Activated B cell treated with CpG ODN at 0.5 μM for 24 hours (primary cell): ENCODE results near the gene GOLGA6B. TPM values are rescaled to one million over a fixed set of nuclear protein-coding genes. Genes with fewer than 3 reads are reported as not detected.
"Not testable (repeated sequence)": the region's sequence is repeated elsewhere in the genome, so short reads cannot be mapped to it uniquely, and the experiment has no call there.

Experiments
- ATAC-seq: fragments of 200-7000 bp; cut with Tn5 transposase; one replicate; pipeline ENCODE4 v1.10.0; 2021; ENCODE audit warnings: low read depth, mild to moderate bottlenecking, moderate library complexity
- CTCF ChIA-PET: fragments of 350-600 bp; sonication (Branson Sonifier 250); formaldehyde crosslinking; loops from one replicate; lab custom pipeline; 2021; ENCODE audit warnings: antibody characterized with exemption; lab: Charles Lee
- POLR2A ChIA-PET: fragments of 350-600 bp; sonication (Branson Sonifier 250); formaldehyde crosslinking; loops from one replicate; lab custom pipeline; 2021; ENCODE audit warnings: antibody characterized with exemption; lab: Charles Lee
- DNase-seq: peaks from one replicate; pipeline ENCODE4 v3.0.0; 2022
- H3K27ac Mint-ChIP-seq: one replicate; pipeline ENCODE4 v1.8.0; 2020; ENCODE audit warnings: mixed read lengths
- H3K27me3 Mint-ChIP-seq: one replicate; pipeline ENCODE4 v1.8.0; 2021; ENCODE audit warnings: mixed read lengths
- H3K36me3 Mint-ChIP-seq: one replicate; pipeline ENCODE4 v1.8.0; 2021; ENCODE audit warnings: low read depth, mixed read lengths
- H3K4me1 Mint-ChIP-seq: one replicate; pipeline ENCODE4 v1.8.0; 2021; ENCODE audit warnings: mixed read lengths
- H3K4me3 Mint-ChIP-seq: one replicate; pipeline ENCODE4 v1.8.0; 2020; ENCODE audit warnings: mild to moderate bottlenecking, mixed read lengths
- H3K9me3 Mint-ChIP-seq: one replicate; pipeline ENCODE4 v1.8.0; 2020; ENCODE audit warnings: mixed read lengths
- intact Hi-C: fragments of 100-400 bp; cut with micrococcal nuclease; formaldehyde crosslinking; loops from one replicate; pipeline ENCODE4 v1.15.1; 2024
- total RNA-seq: library from RNA; stranded (reverse); gene quantifications from 2 replicates; pipeline ENCODE4 v1.2.3, GENCODE V29; 2022
- TF ChIP-seq, protein P1 (sequence below): fragments of 200-600 bp; IDR thresholded peaks from one replicate; pipeline ENCODE4 v1.8.0; 2022; ENCODE audit warnings: antibody characterized with exemption, mild to moderate bottlenecking

The GOLGA6B gene
- total RNA-seq, 1 donor from 2014 or later = not detected

- Mint-ChIP-seq H3K27ac (no peak overlapping the region), H3K4me1 (no peaks in the 10 kb centered on the region), H3K4me3 (no peak overlapping the region), H3K36me3 (no peaks in the 10 kb centered on the region), H3K9me3 (no peaks in the 10 kb centered on the region), H3K27me3 (no peaks in the 10 kb centered on the region)
- TF ChIP-seq, protein P1, sequence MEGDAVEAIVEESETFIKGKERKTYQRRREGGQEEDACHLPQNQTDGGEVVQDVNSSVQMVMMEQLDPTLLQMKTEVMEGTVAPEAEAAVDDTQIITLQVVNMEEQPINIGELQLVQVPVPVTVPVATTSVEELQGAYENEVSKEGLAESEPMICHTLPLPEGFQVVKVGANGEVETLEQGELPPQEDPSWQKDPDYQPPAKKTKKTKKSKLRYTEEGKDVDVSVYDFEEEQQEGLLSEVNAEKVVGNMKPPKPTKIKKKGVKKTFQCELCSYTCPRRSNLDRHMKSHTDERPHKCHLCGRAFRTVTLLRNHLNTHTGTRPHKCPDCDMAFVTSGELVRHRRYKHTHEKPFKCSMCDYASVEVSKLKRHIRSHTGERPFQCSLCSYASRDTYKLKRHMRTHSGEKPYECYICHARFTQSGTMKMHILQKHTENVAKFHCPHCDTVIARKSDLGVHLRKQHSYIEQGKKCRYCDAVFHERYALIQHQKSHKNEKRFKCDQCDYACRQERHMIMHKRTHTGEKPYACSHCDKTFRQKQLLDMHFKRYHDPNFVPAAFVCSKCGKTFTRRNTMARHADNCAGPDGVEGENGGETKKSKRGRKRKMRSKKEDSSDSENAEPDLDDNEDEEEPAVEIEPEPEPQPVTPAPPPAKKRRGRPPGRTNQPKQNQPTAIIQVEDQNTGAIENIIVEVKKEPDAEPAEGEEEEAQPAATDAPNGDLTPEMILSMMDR = no peak
- POLR2A ChIA-PET = no interaction called here
- CTCF ChIA-PET = no interaction called here
- no peak for ATAC-seq
- intact Hi-C loops = no loop called here
- no peak for DNase-seq
These were observed 37.8 kb upstream of the GOLGA6B start for GRCh38 chr15:72616491-72617210.

GRCh38 chr15:72623854-72624253, 30.6 kb upstream of the GOLGA6B start:
- H3K36me3 Mint-ChIP-seq, H3K4me1 Mint-ChIP-seq, H3K27me3 Mint-ChIP-seq, H3K27ac Mint-ChIP-seq, CTCF ChIA-PET, H3K9me3 Mint-ChIP-seq, POLR2A ChIA-PET, intact Hi-C loops, DNase-seq, ATAC-seq, H3K4me3 Mint-ChIP-seq: not testable (repeated sequence)

- POLR2A ChIA-PET, ATAC-seq, H3K36me3 Mint-ChIP-seq, H3K27me3 Mint-ChIP-seq, intact Hi-C loops, H3K4me3 Mint-ChIP-seq, H3K9me3 Mint-ChIP-seq, DNase-seq, H3K4me1 Mint-ChIP-seq, CTCF ChIA-PET, H3K27ac Mint-ChIP-seq: not testable (repeated sequence)
These were observed 28.3 kb upstream of the GOLGA6B start for GRCh38 chr15:72626153-72626552.

DNA sequence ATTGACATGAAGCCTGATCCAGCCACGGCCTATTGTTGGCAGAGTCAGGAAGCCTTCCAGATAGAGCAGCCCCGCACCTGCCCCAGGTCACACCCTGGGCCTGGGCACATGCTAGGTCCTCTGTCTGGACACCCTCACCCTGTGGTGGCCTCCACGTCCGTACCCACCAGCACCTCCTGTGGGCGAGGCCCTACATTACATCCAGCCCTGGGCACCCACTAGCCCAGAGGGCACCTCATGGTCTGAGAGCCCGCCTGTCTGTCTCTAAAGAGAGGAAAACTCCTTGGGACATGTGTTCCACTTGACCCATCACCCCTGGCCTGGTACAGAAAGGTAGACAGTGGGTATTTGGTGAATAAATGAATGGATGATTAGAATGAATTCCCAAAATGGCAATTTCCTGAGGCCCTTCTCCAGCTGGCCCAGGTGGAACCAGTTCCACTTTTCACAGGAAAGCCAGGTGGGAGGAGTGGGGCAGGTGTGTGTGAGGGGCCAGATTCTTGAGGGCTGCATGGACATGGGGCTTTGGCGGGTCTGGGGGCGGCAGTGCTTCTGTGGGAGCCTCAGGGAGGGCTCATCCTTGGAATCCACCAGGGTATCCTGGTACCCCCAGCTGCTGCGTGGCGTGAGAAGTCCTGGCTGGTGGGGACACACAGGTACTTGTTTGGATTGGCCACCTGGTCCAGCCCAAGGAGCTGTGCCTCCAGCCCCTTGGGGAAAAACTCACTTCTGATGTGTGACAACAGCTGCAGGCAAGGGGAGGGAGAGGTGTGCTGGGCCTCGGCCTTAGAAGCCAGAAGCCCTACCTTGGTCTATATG, 26.0 kb upstream of the GOLGA6B start:
- ATAC-seq, H3K4me1 Mint-ChIP-seq, H3K27me3 Mint-ChIP-seq, POLR2A ChIA-PET, H3K36me3 Mint-ChIP-seq, H3K4me3 Mint-ChIP-seq, DNase-seq, H3K27ac Mint-ChIP-seq, intact Hi-C loops, H3K9me3 Mint-ChIP-seq, CTCF ChIA-PET: not testable (repeated sequence)

DNA sequence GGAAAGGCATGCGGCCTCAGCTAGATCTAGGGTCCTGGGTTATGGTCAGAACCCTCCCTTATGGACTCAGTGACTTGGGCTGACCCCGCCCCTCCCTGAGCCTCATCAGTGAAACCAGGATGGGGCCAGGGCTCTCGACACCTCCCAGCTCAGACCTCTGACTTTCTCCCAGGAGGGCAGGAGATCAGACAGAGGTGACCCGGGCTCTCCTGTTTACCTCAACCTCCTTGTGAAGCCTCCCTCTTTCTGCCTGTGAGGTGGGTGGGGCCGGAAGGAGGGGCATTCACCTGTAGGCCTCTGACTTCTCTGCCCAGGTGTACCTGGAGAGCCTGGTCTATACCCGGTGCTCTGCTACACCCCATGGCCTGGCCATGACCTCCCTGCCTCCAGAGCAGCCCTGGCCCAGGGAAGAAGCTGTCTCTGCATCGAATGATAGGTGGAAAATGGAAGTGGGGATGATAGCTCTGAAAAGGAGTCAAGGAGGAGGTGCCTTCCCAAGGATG, 25.4 kb upstream of the GOLGA6B start:
- H3K36me3 Mint-ChIP-seq, DNase-seq, ATAC-seq, CTCF ChIA-PET, H3K4me1 Mint-ChIP-seq, H3K4me3 Mint-ChIP-seq, intact Hi-C loops, H3K27me3 Mint-ChIP-seq, H3K27ac Mint-ChIP-seq, H3K9me3 Mint-ChIP-seq, POLR2A ChIA-PET: not testable (repeated sequence)

GRCh38 chr15:72636519-72637282, 17.8 kb upstream of the GOLGA6B start:
- H3K4me1 Mint-ChIP-seq, intact Hi-C loops, CTCF ChIA-PET, H3K27ac Mint-ChIP-seq, H3K27me3 Mint-ChIP-seq, H3K4me3 Mint-ChIP-seq, H3K36me3 Mint-ChIP-seq, POLR2A ChIA-PET, H3K9me3 Mint-ChIP-seq: not testable (repeated sequence)
- ATAC-seq (peak; percentile 84), DNase-seq (peak; percentile 48)

- intact Hi-C loops, POLR2A ChIA-PET: not testable (repeated sequence)
These were observed 14.6 kb upstream of the GOLGA6B start for GRCh38 chr15:72639759-72640483.

DNA sequence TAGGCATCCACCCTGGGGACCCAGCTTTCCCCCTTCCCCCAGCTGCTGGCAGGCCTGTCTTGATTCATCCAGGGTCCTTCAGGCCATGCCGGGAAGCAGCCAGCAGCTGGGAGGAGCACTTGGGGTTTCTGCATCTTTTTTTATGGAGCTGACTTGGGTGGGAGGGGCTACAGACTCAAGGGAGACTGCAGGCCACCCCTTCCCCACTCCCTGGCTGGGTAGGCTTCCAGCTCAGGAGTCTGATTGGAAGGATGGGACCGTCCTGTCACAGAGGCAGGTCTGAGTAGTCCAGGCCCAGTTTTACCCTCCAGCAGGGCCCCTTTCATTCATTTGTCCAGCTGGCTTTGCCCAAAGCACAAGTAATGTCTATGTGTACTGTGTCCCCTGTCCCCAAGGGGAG, 12.2 kb upstream of the GOLGA6B start:
- CTCF ChIA-PET, H3K27ac Mint-ChIP-seq, DNase-seq, POLR2A ChIA-PET, H3K27me3 Mint-ChIP-seq, H3K36me3 Mint-ChIP-seq, ATAC-seq, H3K4me3 Mint-ChIP-seq, intact Hi-C loops, H3K9me3 Mint-ChIP-seq, H3K4me1 Mint-ChIP-seq: not testable (repeated sequence)

More at GRCh38 chr15:72639759-72640483, 14.6 kb upstream of the GOLGA6B start:
- DNase-seq, H3K4me1 Mint-ChIP-seq, H3K36me3 Mint-ChIP-seq, CTCF ChIA-PET, H3K27me3 Mint-ChIP-seq, H3K27ac Mint-ChIP-seq, ATAC-seq, H3K9me3 Mint-ChIP-seq, H3K4me3 Mint-ChIP-seq: not testable (repeated sequence)

- POLR2A ChIA-PET = not testable (repeated sequence)
These were observed 5.8 kb upstream of the GOLGA6B start for GRCh38 chr15:72648631-72649253.

DNA sequence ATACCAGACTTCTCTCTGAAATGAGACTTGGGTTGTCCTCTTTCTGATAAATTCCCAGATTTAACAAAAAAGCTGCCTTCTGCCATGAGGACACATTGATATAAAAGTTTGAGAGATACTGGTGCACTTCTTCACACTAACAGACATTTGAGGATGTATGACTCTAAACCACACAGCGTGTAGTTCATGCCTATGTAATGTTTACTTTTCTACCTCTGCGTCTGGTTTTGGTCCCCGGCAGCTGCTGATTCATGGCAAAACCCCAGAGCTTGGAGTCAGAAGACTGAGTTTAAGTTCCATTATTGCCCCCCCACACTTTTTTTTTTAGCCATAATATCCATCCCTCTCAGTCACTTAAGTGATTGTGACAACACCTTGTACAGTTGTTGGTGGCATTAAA, 1.5 kb downstream of the GOLGA6B start:
- intact Hi-C loops, CTCF ChIA-PET, H3K4me3 Mint-ChIP-seq, DNase-seq, H3K9me3 Mint-ChIP-seq, POLR2A ChIA-PET, H3K4me1 Mint-ChIP-seq, H3K36me3 Mint-ChIP-seq, H3K27ac Mint-ChIP-seq, ATAC-seq, H3K27me3 Mint-ChIP-seq: not testable (repeated sequence)

More at GRCh38 chr15:72648631-72649253, 5.8 kb upstream of the GOLGA6B start:
- intact Hi-C loops, H3K27ac Mint-ChIP-seq, H3K9me3 Mint-ChIP-seq, H3K36me3 Mint-ChIP-seq, H3K27me3 Mint-ChIP-seq, H3K4me3 Mint-ChIP-seq, DNase-seq, H3K4me1 Mint-ChIP-seq, CTCF ChIA-PET, ATAC-seq: not testable (repeated sequence)
